ENCODE measurements around the gene OR51B2.

Gene OR51B2

DNA sequence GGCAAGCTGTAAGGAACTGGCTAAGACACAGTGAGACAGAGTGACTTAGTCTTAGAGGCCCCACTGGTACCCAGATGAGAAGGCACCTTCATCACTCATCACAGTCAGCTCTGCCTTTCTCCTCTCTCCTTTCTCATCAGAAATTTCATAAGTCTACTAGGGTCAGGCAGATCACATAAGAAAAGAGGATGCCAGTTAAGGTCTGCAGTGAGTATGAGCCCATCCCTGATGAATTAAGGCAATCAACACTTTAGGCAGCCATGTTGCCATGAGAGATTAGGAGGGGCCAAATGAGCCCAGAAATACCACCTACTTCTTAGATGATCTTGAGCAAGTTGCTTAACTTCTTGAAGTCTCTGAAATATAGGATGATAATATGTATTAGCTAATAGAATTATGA, 42.5 kb downstream of the OR51B2 start:
- Histone ChIP-seq H3K79me2 (ENCODE audit: control insufficient read depth, low read length) (no peaks in the 10 kb centered on the region), H3K36me3 (ENCODE audit: control insufficient read depth, low read length) (no peaks in the 10 kb centered on the region), H3F3A (ENCODE audit: control insufficient read depth, insufficient read depth) (no peaks in the 10 kb centered on the region), H3K27ac (ENCODE audit: low read depth, low read length) (no peak overlapping the region), H3K4me1 (ENCODE audit: control insufficient read depth, low read length) (no peaks in the 10 kb centered on the region), H3K9me3 (ENCODE audit: control insufficient read depth, insufficient read depth, low read length) (no peaks in the 10 kb centered on the region), H3K27me3 (ENCODE audit: control insufficient read depth, low read length) (no peaks in the 10 kb centered on the region), H3K4me3 (ENCODE audit: low read length) (no peak overlapping the region), H3K4me2 (ENCODE audit: low read length) (no peak overlapping the region), H3K9me2 (replicated peaks; ENCODE audit: control insufficient read depth, low read length) (no peaks in the 10 kb centered on the region), H4K20me1 (ENCODE audit: control insufficient read depth, insufficient read depth, low read depth, low read length) (no peaks in the 10 kb centered on the region)
- TF ChIP-seq, protein P1, sequence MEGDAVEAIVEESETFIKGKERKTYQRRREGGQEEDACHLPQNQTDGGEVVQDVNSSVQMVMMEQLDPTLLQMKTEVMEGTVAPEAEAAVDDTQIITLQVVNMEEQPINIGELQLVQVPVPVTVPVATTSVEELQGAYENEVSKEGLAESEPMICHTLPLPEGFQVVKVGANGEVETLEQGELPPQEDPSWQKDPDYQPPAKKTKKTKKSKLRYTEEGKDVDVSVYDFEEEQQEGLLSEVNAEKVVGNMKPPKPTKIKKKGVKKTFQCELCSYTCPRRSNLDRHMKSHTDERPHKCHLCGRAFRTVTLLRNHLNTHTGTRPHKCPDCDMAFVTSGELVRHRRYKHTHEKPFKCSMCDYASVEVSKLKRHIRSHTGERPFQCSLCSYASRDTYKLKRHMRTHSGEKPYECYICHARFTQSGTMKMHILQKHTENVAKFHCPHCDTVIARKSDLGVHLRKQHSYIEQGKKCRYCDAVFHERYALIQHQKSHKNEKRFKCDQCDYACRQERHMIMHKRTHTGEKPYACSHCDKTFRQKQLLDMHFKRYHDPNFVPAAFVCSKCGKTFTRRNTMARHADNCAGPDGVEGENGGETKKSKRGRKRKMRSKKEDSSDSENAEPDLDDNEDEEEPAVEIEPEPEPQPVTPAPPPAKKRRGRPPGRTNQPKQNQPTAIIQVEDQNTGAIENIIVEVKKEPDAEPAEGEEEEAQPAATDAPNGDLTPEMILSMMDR (IDR thresholded peaks at IDR 0.05; ENCODE audit: low read depth, low read length, poor library complexity, severe bottlenecking), result no peak
- no peak for TF ChIP-seq EZH2phosphoT487 (IDR thresholded peaks at IDR 0.05; ENCODE audit: borderline replicate concordance, low read length)

DNA sequence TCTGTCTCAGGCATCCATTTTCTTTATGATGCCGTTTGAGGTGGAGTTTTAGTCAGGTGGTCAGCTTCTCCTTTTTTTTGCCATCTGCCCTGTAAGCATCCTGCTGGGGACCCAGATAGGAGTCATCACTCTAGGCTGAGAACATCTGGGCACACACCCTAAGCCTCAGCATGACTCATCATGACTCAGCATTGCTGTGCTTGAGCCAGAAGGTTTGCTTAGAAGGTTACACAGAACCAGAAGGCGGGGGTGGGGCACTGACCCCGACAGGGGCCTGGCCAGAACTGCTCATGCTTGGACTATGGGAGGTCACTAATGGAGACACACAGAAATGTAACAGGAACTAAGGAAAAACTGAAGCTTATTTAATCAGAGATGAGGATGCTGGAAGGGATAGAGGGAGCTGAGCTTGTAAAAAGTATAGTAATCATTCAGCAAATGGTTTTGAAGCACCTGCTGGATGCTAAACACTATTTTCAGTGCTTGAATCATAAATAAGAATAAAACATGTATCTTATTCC, 43.5 kb downstream of the OR51B2 start:
- Histone ChIP-seq H3K27ac (ENCODE audit: low read depth, low read length) (no peak overlapping the region), H4K20me1 (ENCODE audit: control insufficient read depth, insufficient read depth, low read depth, low read length) (no peaks in the 10 kb centered on the region)

DNA sequence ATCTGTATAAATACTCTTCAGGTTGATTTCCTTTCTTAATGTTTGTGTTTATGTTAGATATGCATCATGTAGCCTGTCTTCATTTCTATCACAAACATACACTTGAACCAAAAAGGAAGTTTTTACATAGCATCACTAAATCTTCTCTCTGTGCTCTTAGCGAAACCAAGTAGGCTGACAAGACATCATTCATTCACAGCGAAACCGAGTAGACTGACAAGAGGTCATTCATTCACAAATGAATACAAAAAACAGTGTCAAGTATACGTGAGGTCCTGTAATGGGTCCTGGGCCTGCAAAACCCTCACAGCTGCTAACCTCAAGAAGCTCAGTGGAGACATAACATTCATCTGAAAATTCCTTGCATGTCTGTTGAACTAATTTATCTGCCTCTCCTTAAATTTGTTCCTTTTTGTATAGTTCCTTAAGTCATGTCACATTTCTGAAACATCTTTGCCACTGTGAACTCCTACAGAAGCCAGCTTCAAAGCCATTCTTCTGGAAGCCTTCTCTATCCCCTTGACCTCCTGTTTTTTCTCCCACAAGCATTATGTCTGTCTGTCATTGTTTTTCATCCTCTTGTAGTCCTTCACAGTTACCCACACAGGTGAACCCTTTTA, 44.5 kb downstream of the OR51B2 start:
- Histone ChIP-seq H3K27me3 (ENCODE audit: control insufficient read depth, low read length) (no peaks in the 10 kb centered on the region), H3F3A (ENCODE audit: control insufficient read depth, insufficient read depth) (no peaks in the 10 kb centered on the region), H3K27ac (ENCODE audit: low read depth, low read length) (no peak overlapping the region), H4K20me1 (ENCODE audit: control insufficient read depth, insufficient read depth, low read depth, low read length) (no peaks in the 10 kb centered on the region), H3K9me3 (ENCODE audit: control insufficient read depth, insufficient read depth, low read length) (no peaks in the 10 kb centered on the region), H3K36me3 (ENCODE audit: control insufficient read depth, low read length) (no peaks in the 10 kb centered on the region), H3K4me2 (ENCODE audit: low read length) (no peak overlapping the region), H3K9me2 (replicated peaks; ENCODE audit: control insufficient read depth, low read length) (no peaks in the 10 kb centered on the region), H3K4me3 (ENCODE audit: low read length) (no peak overlapping the region), H3K79me2 (ENCODE audit: control insufficient read depth, low read length) (no peaks in the 10 kb centered on the region), H3K4me1 (ENCODE audit: control insufficient read depth, low read length) (no peaks in the 10 kb centered on the region)
- no peak for TF ChIP-seq EZH2phosphoT487 (IDR thresholded peaks at IDR 0.05; ENCODE audit: borderline replicate concordance, low read length)
- TF ChIP-seq, protein P1 (IDR thresholded peaks at IDR 0.05; ENCODE audit: low read depth, low read length, poor library complexity, severe bottlenecking), result no peak

More for the DNA sequence above, 43.5 kb downstream of the OR51B2 start:
- Histone ChIP-seq H3K27me3 (ENCODE audit: control insufficient read depth, low read length) (no peaks in the 10 kb centered on the region), H3K9me3 (ENCODE audit: control insufficient read depth, insufficient read depth, low read length) (no peaks in the 10 kb centered on the region), H3F3A (ENCODE audit: control insufficient read depth, insufficient read depth) (no peaks in the 10 kb centered on the region), H3K36me3 (ENCODE audit: control insufficient read depth, low read length) (no peaks in the 10 kb centered on the region), H3K4me3 (ENCODE audit: low read length) (no peak overlapping the region), H3K9me2 (replicated peaks; ENCODE audit: control insufficient read depth, low read length) (no peaks in the 10 kb centered on the region), H3K79me2 (ENCODE audit: control insufficient read depth, low read length) (no peaks in the 10 kb centered on the region), H3K4me1 (ENCODE audit: control insufficient read depth, low read length) (no peaks in the 10 kb centered on the region), H3K4me2 (ENCODE audit: low read length) (no peak overlapping the region)
- TF ChIP-seq, protein P1 (IDR thresholded peaks at IDR 0.05; ENCODE audit: low read depth, low read length, poor library complexity, severe bottlenecking), result no peak

All from DOHH2 (cell line).